OCI-LY7 (cell line): ENCODE measurements around the gene EBNA1BP2.
"Not testable (repeated sequence)": the region's sequence is repeated elsewhere in the genome, so short reads cannot be mapped to it uniquely, and the experiment has no call there.

Source experiments
- EZH2phosphoT487 ChIP-seq: fragments of 200-600 bp; sonication (generic); IDR thresholded peaks from 2 replicates; pipeline ENCODE4 v1.6.1; 2018; ENCODE audit warnings: low read depth, borderline replicate concordance, mild to moderate bottlenecking, mixed run types, antibody characterized with exemption, low read length, moderate library complexity, mixed read lengths
- TF ChIP-seq, protein P1 (sequence below): fragments of 200-600 bp; sonication (generic); conservative IDR thresholded peaks from 2 replicates; pipeline ENCODE4 v1.5.1; 2014; ENCODE audit warnings: mild to moderate bottlenecking, antibody characterized with exemption, low read length, moderate library complexity, mixed read lengths

DNA sequence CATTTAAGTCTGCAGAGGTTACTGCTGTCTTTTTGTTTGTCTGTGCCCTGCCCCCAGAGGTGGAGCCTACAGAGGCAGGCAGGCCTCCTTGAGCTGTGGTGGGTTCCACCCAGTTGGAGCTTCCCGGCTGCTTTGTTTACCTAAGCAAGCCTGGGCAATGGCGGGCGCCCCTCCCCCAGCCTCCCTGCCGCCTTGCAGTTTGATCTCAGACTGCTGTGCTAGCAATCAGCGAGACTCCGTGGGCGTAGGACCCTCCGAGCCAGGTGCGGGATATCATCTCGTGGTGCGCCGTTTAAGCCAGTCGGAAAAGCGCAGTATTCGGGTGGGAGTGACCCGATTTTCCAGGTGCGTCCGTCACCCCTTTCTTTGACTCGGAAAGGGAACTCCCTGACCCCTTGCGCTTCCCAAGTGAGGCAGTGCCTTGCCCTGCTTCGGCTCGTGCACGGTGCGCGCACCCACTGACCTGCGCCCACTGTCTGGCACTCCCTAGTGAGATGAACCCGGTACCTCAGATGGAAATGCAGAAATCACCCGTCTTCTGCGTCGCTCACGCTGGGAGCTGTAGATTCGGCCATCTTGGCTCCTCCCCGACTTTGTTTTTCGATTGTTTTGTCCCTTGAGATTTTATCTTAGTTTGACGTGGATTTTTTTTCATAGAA lies 52.0 kb downstream of the EBNA1BP2 start:
- TF ChIP-seq, protein P1, sequence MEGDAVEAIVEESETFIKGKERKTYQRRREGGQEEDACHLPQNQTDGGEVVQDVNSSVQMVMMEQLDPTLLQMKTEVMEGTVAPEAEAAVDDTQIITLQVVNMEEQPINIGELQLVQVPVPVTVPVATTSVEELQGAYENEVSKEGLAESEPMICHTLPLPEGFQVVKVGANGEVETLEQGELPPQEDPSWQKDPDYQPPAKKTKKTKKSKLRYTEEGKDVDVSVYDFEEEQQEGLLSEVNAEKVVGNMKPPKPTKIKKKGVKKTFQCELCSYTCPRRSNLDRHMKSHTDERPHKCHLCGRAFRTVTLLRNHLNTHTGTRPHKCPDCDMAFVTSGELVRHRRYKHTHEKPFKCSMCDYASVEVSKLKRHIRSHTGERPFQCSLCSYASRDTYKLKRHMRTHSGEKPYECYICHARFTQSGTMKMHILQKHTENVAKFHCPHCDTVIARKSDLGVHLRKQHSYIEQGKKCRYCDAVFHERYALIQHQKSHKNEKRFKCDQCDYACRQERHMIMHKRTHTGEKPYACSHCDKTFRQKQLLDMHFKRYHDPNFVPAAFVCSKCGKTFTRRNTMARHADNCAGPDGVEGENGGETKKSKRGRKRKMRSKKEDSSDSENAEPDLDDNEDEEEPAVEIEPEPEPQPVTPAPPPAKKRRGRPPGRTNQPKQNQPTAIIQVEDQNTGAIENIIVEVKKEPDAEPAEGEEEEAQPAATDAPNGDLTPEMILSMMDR = not testable (repeated sequence)
- TF ChIP-seq EZH2phosphoT487 = not testable (repeated sequence)
